DOHH2 (cell line): ENCODE results near the gene INKA2.

Experiments used
- EZH2phosphoT487 ChIP-seq: fragments of 200-600 bp; sonication (generic); IDR thresholded peaks from 2 replicates; pipeline ENCODE4 v1.6.1; 2017; ENCODE audit warnings: borderline replicate concordance, mild to moderate bottlenecking, antibody characterized with exemption, low read length, moderate library complexity, mixed read lengths
- TF ChIP-seq, protein P1 (sequence below): fragments of 200-600 bp; sonication (generic); IDR thresholded peaks from one replicate; pipeline ENCODE4 v1.5.1; 2014; ENCODE audit warnings: antibody characterized with exemption, mild to moderate bottlenecking, low read depth, low read length; ENCODE audit not compliant: poor library complexity, severe bottlenecking

DNA sequence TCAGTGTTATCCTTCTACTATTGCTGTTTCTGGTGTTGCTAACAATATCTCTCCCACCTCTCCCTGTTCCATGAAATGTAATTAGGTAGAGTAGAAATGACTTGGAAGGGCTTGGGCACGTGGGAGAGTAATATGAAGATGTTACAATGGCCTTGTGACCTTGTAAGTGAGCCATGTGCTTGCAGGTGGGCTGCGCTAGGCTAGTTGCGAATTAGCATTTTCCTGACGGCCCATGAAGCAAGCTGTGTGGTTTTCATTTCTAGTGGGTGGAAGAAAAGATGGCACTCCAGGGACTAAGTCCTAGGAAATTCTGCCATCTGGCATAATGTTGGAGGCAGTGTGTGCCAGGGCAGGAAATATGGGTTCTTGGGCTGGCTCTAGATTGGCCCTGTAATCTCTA lies 8.8 kb upstream of the INKA2 start:
- TF ChIP-seq, protein P1, sequence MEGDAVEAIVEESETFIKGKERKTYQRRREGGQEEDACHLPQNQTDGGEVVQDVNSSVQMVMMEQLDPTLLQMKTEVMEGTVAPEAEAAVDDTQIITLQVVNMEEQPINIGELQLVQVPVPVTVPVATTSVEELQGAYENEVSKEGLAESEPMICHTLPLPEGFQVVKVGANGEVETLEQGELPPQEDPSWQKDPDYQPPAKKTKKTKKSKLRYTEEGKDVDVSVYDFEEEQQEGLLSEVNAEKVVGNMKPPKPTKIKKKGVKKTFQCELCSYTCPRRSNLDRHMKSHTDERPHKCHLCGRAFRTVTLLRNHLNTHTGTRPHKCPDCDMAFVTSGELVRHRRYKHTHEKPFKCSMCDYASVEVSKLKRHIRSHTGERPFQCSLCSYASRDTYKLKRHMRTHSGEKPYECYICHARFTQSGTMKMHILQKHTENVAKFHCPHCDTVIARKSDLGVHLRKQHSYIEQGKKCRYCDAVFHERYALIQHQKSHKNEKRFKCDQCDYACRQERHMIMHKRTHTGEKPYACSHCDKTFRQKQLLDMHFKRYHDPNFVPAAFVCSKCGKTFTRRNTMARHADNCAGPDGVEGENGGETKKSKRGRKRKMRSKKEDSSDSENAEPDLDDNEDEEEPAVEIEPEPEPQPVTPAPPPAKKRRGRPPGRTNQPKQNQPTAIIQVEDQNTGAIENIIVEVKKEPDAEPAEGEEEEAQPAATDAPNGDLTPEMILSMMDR = no peak
- TF ChIP-seq EZH2phosphoT487 = no peak
